Activated CD4-positive, alpha-beta T cell treated with anti-CD3 and anti-CD28 coated beads, Interleukin-10, Interleukin-2, amounts not matched to agents 100 ng/mL and 50 ng/mL, durations not matched to agents 16 hours and 8 hours (primary cell): ENCODE data around the gene VGF.
"Not testable (repeated sequence)": the region's sequence is repeated elsewhere in the genome, so short reads cannot be mapped to it uniquely, and the experiment has no call there.

Source experiments
- DNase-seq: peaks from one replicate; pipeline ENCODE4 v3.0.0-alpha.2; 2020

VGF gene

GRCh38 chr7:101133621-101134398, 31.6 kb downstream of the VGF start:
- no peak for DNase-seq

- not testable (repeated sequence) for DNase-seq
Measured at GRCh38 chr7:101132626-101133600, 32.5 kb downstream of the VGF start.

GRCh38 chr7:101129603-101130117, 35.7 kb downstream of the VGF start:
- DNase-seq: no peak

- DNase-seq: no peak
Measured at GRCh38 chr7:101128040-101128834, 37.1 kb downstream of the VGF start.

- no peak for DNase-seq
Measured at GRCh38 chr7:101127460-101128039, 37.8 kb downstream of the VGF start.

- peak; percentile 70 for DNase-seq
Measured at GRCh38 chr7:101126651-101127459, 38.5 kb downstream of the VGF start, which contains the start of gene SERPINE1. Gene SERPINE1, plus strand, starts transcription at chr7:101127104. Its CDS starts 1,290 bp downstream, at chr7:101128394.

- DNase-seq: peak; percentile 28
Measured at GRCh38 chr7:101125989-101126650, 39.2 kb downstream of the VGF start.

- peak; percentile 26 for DNase-seq
Measured at GRCh38 chr7:101124376-101125056, 40.9 kb downstream of the VGF start.

- no peak for DNase-seq
Measured at GRCh38 chr7:101123703-101124068, 41.7 kb downstream of the VGF start.

GRCh38 chr7:101122933-101123702, 42.3 kb downstream of the VGF start:
- no peak for DNase-seq

- DNase-seq: no peak
Measured at GRCh38 chr7:101121991-101122932, 43.1 kb downstream of the VGF start.

- not testable (repeated sequence) for DNase-seq
Measured at GRCh38 chr7:101121631-101121990, 43.8 kb downstream of the VGF start.

GRCh38 chr7:101120315-101120714, 45.1 kb downstream of the VGF start:
- DNase-seq: no peak

GRCh38 chr7:101119876-101120275, 45.5 kb downstream of the VGF start:
- no peak for DNase-seq

GRCh38 chr7:101118856-101119255, 46.5 kb downstream of the VGF start:
- no peak for DNase-seq

GRCh38 chr7:101116898-101117297, 48.5 kb downstream of the VGF start:
- DNase-seq: no peak

- DNase-seq: no peak
Measured at GRCh38 chr7:101115215-101115614, 50.2 kb downstream of the VGF start.

- no peak for DNase-seq
Measured at GRCh38 chr7:101114492-101114891, 50.9 kb downstream of the VGF start.
